Subcutaneous adipose tissue (tissue), 4 donors: ENCODE results near the gene SUDS3. TPM values are rescaled to one million over a fixed set of nuclear protein-coding genes. Genes with fewer than 3 reads are reported as not detected.

Experiments
- CTCF ChIP-seq: fragments of 450-650 bp; IDR thresholded peaks from one replicate; pipeline ENCODE4 v1.5.1; 2016; ENCODE audit warnings: low read depth, mild to moderate bottlenecking, control low read depth, antibody characterized with exemption, moderate library complexity
- total RNA-seq, 4 donors: library from RNA; depleted of rRNA; stranded (reverse); fragments of >200 nt; gene quantifications; one replicate each; pipeline ENCODE4 v1.1.0, GENCODE V29; 2016

The SUDS3 gene
- total RNA-seq, 4 donors from 2014 or later: 23.6 to 46.0 (median 38.3) TPM

- TF ChIP-seq CTCF: no peak
Measured at GRCh38 chr12:118346895-118347294, 29.5 kb upstream of the SUDS3 start.

GRCh38 chr12:118347916-118348315, 28.4 kb upstream of the SUDS3 start:
- no peak for TF ChIP-seq CTCF

- TF ChIP-seq CTCF: no peak
Measured at GRCh38 chr12:118350908-118351559, 25.3 kb upstream of the SUDS3 start.

GRCh38 chr12:118353721-118354120, 22.6 kb upstream of the SUDS3 start:
- no peak for TF ChIP-seq CTCF

GRCh38 chr12:118354903-118355302, 21.5 kb upstream of the SUDS3 start:
- no peak for TF ChIP-seq CTCF

GRCh38 chr12:118355843-118356242, 20.5 kb upstream of the SUDS3 start:
- no peak for TF ChIP-seq CTCF

GRCh38 chr12:118356809-118357256, 19.5 kb upstream of the SUDS3 start:
- TF ChIP-seq CTCF: no peak
